Superior temporal gyrus (tissue), 1 donor: ENCODE data around the gene C8G.

Source experiments
- DNase-seq: peaks from one replicate; pipeline ENCODE4 v3.0.0-alpha.2; 2016; ENCODE audit errors: extremely low spot score

C8G gene

DNA sequence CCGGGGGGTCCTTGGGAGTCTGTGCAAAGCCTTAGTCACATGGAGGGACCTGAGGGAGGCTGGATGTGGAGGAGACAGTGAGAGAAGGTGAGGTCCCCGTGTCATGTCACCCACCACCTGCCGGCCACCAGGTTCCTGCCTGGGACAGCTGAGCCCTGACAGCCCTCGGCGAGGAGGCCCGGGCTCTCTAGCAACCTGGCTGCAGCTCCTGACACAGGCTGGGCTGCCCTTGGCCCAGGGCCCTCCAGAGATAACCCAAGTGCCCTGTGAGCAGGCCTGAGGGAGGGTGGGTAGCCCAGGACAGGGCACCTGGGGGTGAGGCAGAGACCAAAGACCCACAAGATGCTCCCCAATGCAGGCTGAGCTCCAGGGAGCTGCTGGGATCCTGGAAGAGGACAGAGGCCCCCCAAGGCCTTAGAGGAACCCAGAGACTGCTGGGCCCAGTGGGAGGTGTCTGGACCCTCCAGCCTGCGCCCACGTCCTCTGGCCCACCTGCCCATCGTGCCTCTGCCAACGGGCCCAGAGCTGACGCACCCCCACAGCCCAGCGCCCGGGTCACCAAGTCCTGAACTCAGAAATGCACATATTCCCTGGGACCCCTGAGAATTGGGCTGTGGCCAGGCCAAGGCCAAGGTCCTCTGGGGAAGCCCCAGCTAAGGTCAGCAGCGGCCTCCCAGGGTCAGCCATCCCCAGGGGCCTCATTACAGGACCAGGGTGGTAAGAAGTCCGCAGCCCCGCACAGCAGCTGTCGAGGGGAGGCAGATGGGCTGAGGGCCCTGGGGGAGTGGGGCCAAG lies 23.5 kb downstream of the C8G start:
- no peak for DNase-seq

DNA sequence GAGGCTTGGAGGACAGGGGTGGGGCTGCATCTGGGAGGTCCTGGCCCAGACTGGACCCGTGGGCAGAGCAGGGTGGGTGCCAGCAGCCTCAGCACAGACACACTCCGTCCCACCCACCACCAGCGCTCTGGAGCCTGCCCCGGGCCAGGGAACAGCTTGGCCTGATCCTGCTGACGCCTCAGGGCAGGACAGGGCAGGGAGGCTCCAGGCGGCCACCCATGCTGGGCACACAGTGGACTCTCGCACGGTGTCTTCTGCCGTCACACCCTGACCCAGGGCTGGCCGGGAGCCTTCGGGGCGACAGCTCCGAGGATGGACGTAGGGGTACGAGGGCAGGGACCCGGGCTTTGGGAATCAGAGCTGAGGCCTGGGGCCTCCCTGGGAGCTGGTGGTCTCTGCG lies 24.1 kb downstream of the C8G start:
- no peak for DNase-seq

DNA sequence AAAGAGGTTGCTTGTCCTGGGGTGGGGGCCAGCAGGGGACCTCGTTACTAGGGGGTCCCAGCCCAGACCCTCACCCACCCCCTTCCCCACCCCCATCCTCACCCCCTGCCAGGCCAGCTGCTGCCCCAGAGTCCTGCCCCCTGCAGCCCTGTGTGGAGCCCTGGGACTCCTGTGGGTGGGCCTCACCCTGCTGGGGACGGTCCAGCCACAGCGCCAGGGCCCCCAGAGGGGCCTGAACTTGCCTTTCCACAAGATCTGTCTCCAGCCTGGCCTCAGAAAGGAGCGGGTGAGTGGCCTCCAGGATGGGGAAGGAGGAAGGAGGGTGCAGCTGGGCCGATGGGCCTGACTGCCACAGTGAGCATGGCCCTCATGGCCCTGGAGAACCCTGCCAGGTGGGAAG lies 24.7 kb downstream of the C8G start:
- no peak for DNase-seq

DNA sequence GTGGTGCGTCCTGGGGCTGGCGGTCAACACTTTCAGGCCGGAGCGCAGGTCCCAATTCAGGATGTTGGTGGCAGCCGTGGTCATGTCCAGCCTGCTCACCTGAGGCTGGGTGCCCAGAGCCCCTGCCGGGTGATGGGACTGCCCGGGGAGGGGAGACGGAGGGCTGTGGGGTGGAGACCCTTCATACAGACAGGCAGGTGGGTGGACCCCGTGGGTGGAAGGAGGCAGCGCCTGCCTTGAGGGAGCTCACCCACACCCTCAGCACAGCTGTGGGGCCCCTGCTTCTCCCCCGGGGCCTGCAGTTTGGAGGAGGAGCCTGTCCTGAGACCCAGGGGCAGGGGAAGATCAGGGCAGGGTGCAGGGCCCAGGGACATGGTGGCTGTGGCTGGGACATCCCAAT lies 25.3 kb downstream of the C8G start:
- DNase-seq: no peak

DNA sequence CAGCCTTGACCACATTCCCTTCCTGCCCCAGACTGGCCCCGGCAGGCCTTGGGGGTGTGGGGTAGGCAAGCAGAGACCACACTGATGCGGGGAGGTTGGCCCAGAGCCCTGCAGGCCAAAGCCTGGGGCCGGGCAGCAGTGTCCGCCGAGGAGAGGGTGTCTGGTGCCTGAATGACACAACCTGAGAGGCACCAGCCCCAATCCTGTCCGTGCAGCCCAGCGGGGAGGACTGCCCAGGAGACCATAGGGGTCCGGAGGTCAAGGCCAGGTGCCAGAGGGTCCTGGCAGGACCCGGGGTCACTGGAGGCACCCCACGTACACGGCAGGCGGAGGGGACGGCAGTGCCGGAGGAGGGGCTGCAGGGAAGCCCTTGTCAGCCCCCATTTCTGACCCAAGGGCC lies 26.7 kb downstream of the C8G start:
- no peak for DNase-seq

DNA sequence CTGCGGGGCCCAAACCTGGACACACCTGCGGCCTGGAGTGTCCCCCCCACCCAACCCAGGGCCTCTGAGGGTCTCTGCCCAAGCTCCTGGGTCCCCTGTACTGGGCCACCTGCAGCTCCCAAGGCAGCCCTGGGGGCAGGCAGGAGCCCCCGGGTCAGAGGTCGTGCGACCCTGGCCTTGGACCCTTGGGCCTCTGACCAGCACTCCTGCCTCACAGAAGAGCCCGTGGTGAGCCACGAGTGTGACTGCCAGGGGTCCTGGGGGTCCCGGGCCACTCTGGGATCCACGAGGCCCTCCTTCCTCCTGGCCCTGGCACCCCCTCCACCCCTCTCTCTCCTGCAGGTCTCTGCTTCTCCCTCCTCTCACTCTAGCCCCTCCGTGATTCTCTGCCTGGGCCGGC lies 27.3 kb downstream of the C8G start:
- no peak for DNase-seq

DNA sequence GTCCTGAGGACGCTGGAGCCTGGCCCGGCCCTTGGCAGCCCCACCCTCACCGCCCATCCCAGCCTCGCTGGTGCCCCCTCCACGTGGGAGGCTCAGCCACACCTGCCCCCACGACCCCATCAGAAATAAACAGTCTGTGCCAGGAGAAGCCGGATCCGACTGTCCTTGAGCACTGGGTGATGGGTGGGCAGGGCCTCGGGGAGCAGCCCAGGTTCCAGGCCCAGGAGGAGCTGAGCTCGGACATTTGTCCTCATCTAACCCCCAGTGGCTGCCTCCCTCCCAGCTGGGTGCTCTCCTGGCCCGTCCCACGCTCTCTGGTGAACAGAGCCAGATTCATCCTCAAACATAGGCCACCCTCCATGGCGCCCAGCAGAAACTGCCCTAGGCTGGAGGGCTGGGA lies 27.7 kb downstream of the C8G start:
- DNase-seq: no peak

DNA sequence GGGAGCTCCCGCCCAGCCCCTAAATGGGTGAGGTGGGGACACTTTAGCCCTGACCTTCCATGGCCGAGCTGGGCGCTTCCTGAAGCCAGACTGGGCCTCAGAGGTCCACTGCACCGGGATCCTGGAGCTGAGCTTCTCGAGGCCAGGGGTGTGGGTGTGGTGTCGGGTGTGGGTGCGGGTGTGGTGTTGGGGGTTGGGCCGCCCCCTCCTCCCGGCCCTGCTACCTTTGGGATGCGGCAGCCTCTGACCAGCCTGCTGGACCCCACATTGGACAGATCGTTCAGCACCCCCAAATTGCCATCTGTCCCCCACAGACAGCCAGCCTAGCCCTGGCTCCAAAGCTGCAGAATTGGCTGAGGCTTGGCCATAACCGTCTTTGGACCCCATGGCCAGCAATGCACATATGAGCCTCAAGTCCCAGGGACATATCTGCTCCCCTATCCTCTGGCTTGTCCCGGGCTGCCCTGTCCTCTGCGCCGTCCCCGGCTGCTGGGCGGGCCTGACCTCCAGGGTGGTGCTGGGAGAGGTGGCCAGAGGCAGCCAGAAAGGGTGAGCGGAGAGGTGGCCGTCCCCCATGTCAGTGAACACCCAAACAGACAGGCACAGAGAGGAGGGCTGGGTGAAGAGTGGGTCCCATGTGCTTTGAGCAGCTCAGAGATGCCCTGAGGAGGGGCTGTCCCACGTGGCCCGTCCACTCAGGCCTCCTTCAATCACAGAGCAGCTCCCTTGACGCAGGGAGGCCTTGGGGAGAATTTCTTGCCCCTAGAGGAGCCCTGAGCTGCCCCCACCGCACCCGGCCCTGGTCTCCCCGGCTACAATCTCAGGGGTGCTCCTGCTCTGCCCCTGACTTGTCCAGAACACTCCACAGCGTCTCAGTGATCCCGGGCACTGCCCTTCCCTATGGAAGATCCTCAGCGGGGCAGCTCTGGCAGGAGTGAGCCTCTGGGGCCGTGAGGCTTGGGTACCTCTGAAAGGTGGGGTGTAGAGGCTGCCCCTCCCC lies 28.9 kb downstream of the C8G start:
- DNase-seq: no peak

DNA sequence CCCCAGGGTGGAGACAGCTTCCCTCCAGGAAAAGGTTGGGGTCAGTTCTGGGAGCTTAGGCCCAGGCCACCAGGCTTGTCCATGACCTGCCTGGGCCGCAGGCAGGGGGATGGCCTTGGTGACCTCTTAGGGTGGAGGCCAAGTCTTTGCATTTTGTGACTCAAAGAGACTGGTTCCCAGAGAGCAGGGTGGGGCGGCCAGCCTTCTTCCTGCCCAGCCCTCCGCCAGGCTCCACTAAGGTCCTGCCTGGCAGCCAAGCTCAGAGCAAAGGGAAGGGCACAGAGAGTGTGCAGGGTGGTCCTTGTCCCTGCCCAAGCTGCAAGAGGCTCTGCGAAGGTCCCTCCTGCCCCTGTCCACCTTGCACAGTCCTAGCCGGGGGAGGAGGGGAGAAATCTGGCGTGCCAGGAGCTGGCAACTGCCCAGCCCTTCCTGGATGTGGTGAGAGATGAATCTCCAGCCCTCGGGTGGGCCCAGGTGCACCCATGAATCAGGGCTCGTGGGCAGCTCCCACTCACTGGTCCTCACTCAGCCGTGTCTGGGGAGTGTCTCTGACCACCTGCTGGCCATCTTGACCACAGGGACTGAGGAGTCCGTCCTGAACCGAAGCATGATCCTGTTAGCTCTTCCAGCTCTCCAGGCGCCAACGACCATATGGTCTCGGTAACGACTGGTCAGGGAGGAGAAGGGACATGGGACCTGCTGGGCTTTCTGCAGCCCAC lies 29.9 kb downstream of the C8G start:
- DNase-seq: no peak

DNA sequence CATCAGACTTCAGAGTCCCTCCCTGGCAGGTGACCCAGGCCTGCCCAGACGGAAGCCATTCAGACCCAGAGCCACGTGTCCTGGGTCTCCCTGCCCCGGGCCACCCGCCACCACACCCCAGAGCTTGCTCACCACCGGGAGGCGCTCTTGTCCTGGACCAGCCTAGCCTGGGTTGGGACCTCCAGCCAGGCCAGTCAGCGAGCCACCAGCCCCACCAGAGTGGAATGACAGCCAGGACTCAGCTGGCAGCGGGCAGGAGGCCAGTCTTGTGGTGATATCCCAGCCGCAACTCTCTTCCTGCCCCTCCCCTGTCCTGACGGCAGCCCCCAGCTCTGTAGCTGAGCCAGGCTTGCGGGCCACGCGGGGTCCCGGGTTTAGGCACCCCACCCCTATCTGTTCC lies 30.6 kb downstream of the C8G start:
- peak; percentile 82 for DNase-seq

DNA sequence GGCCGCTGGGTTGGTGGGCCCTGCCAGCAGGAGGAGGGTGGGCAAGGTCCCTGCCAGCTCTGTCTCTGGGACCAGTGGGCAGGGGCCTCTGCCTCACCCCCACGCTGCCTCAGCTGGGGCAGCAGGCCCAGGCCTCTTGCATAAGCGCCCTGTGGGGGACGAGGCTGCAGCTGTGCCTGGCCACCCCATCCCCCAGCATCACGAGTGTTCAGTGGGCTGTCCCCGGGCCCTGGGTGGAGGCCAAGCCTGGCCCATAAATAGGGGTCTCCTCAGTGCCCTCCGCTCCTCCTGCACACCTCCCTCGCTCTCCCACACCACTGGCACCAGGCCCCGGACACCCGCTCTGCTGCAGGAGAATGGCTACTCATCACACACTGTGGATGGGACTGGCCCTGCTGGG lies 32.2 kb downstream of the C8G start, which contains the start of gene PTGDS:
Gene PTGDS, plus strand, starts transcription at position 282 of the 400 bp plus-strand sequence. Its CDS starts 75 bp downstream, at position 357.
- peak; percentile 97 for DNase-seq

DNA sequence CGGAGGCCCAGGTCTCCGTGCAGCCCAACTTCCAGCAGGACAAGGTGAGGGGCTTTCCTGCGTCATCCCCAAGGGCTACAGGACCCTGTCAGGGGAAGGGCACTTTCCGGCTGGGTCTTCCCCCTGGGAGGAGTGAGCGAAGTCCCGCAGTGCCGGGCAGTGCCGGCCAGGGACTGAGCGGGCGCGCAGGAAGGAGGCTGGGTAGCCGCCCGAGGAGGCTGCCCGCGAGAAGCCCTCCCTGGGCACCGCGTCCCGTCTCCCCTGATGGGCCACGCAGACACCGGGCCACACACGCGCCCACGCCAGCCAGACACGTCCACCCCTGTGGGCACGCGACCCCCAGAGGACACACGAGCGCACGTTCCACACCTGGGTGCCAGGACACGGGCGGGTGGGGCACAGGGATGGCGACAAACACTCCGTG lies 32.6 kb downstream of the C8G start:
- no peak for DNase-seq

DNA sequence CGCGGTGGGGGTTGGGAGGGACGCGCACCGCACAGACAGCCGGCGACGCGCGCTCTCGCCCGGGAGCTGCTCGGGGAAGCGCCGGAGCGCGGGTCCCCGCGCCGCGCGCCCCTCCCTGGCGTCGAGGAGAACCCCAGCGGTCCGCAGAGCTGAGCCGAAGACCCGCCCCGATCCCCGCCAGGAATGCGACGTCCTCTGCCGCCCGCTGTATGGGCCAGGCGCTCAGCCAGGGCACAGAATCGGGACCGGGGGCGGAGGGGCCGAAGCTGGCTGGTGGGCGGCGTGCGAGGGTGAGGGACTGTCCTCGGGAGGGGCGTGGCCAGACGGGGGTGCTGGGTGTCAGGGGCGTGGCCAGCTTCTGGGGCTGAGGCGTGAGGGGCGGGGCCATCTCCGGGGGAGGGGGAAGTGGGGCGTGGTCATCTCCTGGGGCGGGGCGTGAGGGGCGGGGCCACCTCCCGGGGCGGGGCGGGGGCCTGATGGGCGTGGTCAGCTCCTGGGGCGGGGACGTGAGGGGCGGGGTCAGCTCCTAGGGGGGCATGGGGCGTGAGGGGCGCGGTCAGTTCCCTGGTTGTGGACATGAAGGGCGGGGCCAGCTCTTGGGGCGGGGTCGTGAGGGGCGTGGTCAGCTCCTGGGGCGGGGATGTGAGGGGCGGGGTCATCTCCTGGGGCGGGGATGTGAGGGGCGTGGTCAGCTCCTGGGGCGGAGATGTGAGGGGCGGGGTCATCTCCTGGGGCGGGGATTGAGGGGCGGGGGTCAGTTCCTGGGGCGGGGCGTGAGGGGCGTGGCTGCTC lies 33.2 kb downstream of the C8G start:
- DNase-seq: peak; percentile 82

DNA sequence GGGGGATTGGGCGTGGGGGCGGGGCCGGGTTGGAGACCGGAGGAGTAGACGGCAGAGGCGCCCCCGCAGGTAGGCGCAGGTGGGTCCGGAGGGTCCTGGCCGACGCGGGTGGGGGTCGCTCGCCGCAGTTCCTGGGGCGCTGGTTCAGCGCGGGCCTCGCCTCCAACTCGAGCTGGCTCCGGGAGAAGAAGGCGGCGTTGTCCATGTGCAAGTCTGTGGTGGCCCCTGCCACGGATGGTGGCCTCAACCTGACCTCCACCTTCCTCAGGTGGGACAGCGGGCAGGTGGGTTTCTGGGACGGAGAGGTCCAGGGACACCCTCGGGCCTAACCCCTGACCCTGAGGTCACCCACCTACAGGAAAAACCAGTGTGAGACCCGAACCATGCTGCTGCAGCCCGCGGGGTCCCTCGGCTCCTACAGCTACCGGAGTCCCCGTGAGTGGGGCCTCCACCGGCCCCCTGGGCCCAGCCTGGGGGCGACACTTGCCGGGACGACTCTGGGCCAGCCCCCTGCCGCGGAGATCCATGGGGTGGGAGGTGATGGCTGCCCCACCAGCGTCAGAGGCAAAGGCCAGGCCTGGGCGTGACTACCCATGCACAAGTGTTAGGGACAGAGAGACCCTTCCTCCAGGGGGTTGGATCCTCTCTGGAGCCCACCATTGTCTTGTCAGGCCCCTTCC lies 34.0 kb downstream of the C8G start:
- DNase-seq: no peak

DNA sequence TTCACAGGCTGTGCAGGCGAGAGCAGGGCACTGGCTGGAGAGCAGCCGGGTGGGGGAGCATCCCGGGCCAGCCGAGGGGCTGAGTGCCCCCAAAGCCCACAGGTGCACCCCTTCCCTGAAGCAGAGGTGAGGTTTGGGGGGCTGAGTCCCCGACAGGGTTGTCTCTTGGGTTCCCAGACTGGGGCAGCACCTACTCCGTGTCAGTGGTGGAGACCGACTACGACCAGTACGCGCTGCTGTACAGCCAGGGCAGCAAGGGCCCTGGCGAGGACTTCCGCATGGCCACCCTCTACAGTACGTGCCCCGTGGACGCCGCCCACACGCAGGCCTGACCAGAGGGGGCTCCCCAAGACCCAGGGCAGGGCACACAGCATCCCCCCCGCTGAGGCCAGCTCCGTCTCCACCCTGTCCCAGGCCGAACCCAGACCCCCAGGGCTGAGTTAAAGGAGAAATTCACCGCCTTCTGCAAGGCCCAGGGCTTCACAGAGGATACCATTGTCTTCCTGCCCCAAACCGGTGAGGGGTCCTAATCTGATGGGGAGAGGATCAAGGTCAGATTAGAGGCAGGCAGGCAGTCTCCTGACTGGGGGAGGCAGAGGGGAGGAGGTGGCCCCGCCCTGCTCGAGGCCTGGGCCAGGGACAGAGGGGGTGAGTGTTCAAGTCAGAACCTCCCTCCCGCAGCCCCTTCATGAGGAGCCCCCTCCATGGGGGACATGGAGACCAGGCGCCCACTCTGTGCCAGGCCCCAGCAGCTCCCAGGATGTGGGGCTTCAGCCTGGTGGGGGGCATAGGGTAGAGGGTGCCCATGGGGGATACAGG lies 34.9 kb downstream of the C8G start:
- DNase-seq: no peak

DNA sequence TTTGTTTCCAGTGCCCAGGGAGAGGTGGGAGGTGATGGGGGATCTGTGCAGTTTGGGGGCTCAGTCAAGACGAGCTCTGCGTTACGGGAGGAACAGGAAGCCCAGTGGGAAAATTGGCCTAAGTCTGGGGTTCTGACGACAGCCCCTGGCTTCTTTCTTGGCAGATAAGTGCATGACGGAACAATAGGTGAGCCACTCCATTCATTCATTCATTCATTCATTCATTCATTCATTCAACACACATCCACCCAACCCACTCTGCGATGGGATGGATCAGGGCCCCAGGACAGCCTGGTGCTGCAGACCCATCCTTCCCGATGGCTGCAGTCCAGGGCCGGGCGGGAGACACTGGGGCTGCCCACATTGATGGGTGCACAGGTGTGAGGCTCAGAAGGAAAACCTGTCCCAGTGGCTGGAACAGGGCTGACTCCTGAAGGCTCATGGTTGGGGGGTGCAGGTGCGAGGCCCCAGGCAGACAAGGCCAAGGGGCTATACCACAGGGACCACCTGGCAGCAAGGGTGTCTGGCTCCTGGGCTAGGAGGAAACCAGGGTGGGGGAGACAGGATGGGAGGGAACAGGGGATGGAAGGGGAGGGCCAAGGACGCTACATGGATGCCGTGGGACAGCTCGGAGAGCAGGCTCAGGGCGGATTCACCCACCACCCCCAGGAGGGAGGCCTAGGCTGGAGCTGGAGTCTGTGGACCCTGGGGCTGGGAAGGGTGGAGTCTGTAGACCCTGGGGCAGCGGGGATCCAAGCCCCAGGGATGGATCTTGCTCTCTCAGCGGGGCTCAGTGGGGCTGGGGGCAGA lies 35.8 kb downstream of the C8G start:
- DNase-seq: no peak

DNA sequence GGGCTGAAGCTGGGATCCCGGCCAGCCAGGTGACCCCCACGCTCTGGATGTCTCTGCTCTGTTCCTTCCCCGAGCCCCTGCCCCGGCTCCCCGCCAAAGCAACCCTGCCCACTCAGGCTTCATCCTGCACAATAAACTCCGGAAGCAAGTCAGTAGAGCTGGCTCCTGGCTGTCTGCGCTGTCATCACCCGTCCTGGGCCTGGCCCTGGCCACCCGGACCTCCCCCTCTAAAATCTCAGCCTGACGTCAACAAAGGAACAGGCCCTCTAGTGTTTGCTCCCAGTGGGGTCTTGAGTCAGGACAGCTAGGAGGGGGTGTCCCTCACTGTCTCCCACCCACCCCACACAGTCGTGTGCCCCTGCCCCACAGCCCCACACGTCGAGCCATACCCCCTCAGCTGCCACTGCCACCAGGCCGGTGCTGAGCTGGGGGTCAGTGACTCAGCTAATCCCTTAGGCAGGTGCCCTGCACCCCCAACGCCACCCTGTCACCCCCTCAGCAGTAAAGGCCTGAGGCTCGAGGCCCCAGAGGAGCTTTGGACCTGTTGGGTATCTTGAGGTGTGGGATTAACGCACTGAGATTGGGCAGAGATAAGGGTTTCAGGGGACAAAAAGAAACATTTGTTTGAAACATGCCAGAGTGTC lies 36.7 kb downstream of the C8G start:
- DNase-seq: peak; percentile 58
